Measurements from ENCODE around the gene LRRC63.

LRRC63 gene

DNA sequence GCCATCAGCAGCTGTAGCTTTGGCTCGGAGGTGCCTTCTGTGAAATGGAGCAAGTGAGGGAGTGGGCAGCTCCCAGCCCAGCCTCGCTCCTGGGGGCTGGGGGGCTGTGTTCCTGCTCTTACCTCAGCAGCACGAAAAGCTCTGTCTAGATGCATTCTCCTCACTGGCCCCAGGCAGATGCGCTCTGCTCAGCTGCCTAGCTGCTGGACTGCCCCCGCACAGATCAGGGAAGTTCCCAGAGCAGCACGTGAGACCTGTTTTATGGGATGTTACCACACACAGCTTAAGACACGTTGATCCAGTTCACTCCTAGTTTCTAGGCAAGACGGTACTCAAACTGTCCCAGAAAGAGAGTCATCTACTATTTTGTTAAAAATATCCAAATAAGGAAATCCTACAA is 43.4 kb upstream of the LRRC63 start:
- TF ChIP-seq SUZ12 (IDR thresholded peaks at IDR 0.05; ENCODE audit: extremely low read depth, insufficient read depth, insufficient read length) (no peak), ZNF274 (IDR thresholded peaks at IDR 0.05; ENCODE audit: low read depth, low read length) (no peak), YY1 (IDR thresholded peaks at IDR 0.05; ENCODE audit: insufficient read depth, insufficient read length) (no peak)
- no peak for DNase-seq (ENCODE audit: low read depth, low spot score)
- H3K9ac ChIP-seq (ENCODE audit: insufficient read length, low read depth) = no peak overlapping the region
- no peaks in the 10 kb centered on the region for H3K27me3 ChIP-seq (ENCODE audit: insufficient read depth, insufficient read length)
- H3K4me3 ChIP-seq (ENCODE audit: insufficient read length, low read depth) = no peak overlapping the region
- H3K4me1 ChIP-seq (ENCODE audit: insufficient read depth, insufficient read length) = no peaks in the 10 kb centered on the region
- H3K9me3 ChIP-seq (ENCODE audit: insufficient read depth, low read length) = no peaks in the 10 kb centered on the region
- H3K36me3 ChIP-seq (ENCODE audit: insufficient read depth, insufficient read length, low read length) = no peaks in the 10 kb centered on the region

GRCh38 chr13:46168783-46169182 is 42.9 kb upstream of the LRRC63 start:
- Histone ChIP-seq H3K9ac (ENCODE audit: insufficient read length, low read depth) (no peak overlapping the region), H3K27me3 (ENCODE audit: insufficient read depth, insufficient read length) (no peaks in the 10 kb centered on the region), H3K36me3 (ENCODE audit: insufficient read depth, insufficient read length, low read length) (no peaks in the 10 kb centered on the region), H3K4me1 (ENCODE audit: insufficient read depth, insufficient read length) (no peaks in the 10 kb centered on the region), H3K4me3 (ENCODE audit: insufficient read length, low read depth) (no peak overlapping the region), H3K9me3 (ENCODE audit: insufficient read depth, low read length) (no peaks in the 10 kb centered on the region)
- DNase-seq (ENCODE audit: low read depth, low spot score) = no peak
- no peak for TF ChIP-seq SUZ12 (IDR thresholded peaks at IDR 0.05; ENCODE audit: extremely low read depth, insufficient read depth, insufficient read length)
- no peak for TF ChIP-seq YY1 (IDR thresholded peaks at IDR 0.05; ENCODE audit: insufficient read depth, insufficient read length)
- no peak for TF ChIP-seq ZNF274 (IDR thresholded peaks at IDR 0.05; ENCODE audit: low read depth, low read length)

DNA sequence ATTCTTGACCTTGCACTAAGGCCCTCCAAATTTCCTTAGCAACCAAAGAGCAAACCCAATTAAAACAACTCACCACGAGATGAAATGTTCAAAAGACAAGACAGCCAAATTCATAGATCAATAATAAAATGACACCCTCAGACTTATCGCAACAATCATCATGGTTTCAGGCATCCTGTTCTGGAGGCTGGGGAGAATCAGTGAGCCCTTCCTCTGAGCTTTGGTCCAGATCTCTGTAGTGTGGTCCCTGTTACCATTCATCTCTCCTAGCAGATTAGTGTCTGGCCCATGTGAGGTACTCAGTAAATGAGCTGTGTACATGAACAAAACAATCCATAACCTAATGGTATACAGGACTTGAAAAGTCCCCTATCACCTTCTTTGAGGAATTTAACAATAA is 42.0 kb upstream of the LRRC63 start:
- Histone ChIP-seq H3K4me3 (ENCODE audit: insufficient read length, low read depth) (no peak overlapping the region), H3K36me3 (ENCODE audit: insufficient read depth, insufficient read length, low read length) (no peaks in the 10 kb centered on the region), H3K27me3 (ENCODE audit: insufficient read depth, insufficient read length) (no peaks in the 10 kb centered on the region), H3K9ac (ENCODE audit: insufficient read length, low read depth) (no peak overlapping the region), H3K9me3 (ENCODE audit: insufficient read depth, low read length) (no peaks in the 10 kb centered on the region), H3K4me1 (ENCODE audit: insufficient read depth, insufficient read length) (no peaks in the 10 kb centered on the region)
- no peak for DNase-seq (ENCODE audit: low read depth, low spot score)
- TF ChIP-seq YY1 (IDR thresholded peaks at IDR 0.05; ENCODE audit: insufficient read depth, insufficient read length) (no peak), ZNF274 (IDR thresholded peaks at IDR 0.05; ENCODE audit: low read depth, low read length) (no peak), SUZ12 (IDR thresholded peaks at IDR 0.05; ENCODE audit: extremely low read depth, insufficient read depth, insufficient read length) (no peak)

DNA sequence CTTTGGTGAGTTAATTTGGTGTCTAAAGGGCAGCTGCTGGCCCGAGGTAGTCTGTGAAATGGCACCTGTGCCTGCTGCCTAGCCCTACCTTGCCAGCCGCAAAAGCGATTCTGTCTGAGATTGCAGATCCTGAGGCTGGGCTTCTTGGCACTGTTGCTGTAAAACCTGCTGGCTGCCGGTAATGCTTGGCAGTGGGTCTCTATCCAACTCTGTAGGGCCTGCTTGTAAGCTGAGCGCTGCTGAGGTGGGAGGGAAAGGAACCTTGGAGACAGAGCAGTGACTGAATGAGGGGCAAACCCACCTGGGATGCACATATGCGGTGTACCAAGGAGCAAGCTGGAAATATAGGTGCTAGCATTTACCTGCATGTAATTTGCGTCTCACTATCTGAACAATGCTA is 41.5 kb upstream of the LRRC63 start:
- Histone ChIP-seq H3K36me3 (ENCODE audit: insufficient read depth, insufficient read length, low read length) (no peaks in the 10 kb centered on the region), H3K27me3 (ENCODE audit: insufficient read depth, insufficient read length) (no peaks in the 10 kb centered on the region), H3K4me3 (ENCODE audit: insufficient read length, low read depth) (no peak overlapping the region), H3K4me1 (ENCODE audit: insufficient read depth, insufficient read length) (no peaks in the 10 kb centered on the region), H3K9ac (ENCODE audit: insufficient read length, low read depth) (no peak overlapping the region), H3K9me3 (ENCODE audit: insufficient read depth, low read length) (no peaks in the 10 kb centered on the region)
- TF ChIP-seq ZNF274 (IDR thresholded peaks at IDR 0.05; ENCODE audit: low read depth, low read length) (no peak), SUZ12 (IDR thresholded peaks at IDR 0.05; ENCODE audit: extremely low read depth, insufficient read depth, insufficient read length) (no peak), YY1 (IDR thresholded peaks at IDR 0.05; ENCODE audit: insufficient read depth, insufficient read length) (no peak)
- DNase-seq (ENCODE audit: low read depth, low spot score) = no peak

DNA sequence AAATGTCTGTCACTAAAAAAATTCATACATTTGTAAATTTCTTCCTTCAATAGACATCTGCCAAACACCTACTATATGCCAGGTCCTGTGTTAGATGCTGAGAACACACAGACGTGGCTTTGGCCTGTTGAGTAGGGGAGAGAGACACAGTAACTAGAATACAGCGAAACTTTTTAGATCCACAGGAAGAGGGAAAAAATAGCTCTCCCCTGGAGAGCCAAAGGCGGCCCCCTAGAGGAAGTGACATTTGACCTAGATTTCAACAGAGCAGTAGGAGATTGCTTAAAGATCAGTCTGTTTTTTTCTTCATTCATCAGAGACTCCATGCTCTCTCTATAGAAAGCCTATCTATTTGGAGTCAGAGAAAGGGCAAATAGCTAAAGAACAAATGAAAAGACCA is 41.0 kb upstream of the LRRC63 start:
- Histone ChIP-seq H3K4me1 (ENCODE audit: insufficient read depth, insufficient read length) (no peaks in the 10 kb centered on the region), H3K9ac (ENCODE audit: insufficient read length, low read depth) (no peak overlapping the region), H3K9me3 (ENCODE audit: insufficient read depth, low read length) (no peaks in the 10 kb centered on the region), H3K36me3 (ENCODE audit: insufficient read depth, insufficient read length, low read length) (no peaks in the 10 kb centered on the region), H3K27me3 (ENCODE audit: insufficient read depth, insufficient read length) (no peaks in the 10 kb centered on the region), H3K4me3 (ENCODE audit: insufficient read length, low read depth) (no peak overlapping the region)
- no peak for DNase-seq (ENCODE audit: low read depth, low spot score)
- TF ChIP-seq SUZ12 (IDR thresholded peaks at IDR 0.05; ENCODE audit: extremely low read depth, insufficient read depth, insufficient read length) = no peak
- no peak for TF ChIP-seq ZNF274 (IDR thresholded peaks at IDR 0.05; ENCODE audit: low read depth, low read length)
- TF ChIP-seq YY1 (IDR thresholded peaks at IDR 0.05; ENCODE audit: insufficient read depth, insufficient read length) = no peak

DNA sequence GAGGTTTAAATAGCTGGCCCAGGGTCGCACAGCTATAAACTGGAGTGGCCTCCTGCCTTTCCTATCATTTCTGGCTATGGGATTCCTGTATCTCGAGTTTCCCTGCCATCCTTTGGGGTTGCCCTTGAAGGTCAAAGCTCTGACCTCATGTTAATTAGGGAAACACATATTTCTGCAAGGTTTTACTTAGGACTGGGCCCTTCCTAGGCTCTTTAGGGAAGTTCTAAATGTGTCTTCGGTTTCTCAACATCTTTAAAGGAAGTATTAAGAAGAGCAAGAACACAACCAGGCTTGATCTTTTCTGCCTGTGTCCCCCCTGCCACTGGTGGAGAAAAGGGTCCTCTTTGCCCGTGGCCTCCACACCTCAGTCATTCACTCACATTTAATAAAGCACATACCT is 40.5 kb upstream of the LRRC63 start:
- H3K4me1 ChIP-seq (ENCODE audit: insufficient read depth, insufficient read length) = no peaks in the 10 kb centered on the region
- H3K4me3 ChIP-seq (ENCODE audit: insufficient read length, low read depth) = no peak overlapping the region
- no peak for TF ChIP-seq YY1 (IDR thresholded peaks at IDR 0.05; ENCODE audit: insufficient read depth, insufficient read length)
- TF ChIP-seq SUZ12 (IDR thresholded peaks at IDR 0.05; ENCODE audit: extremely low read depth, insufficient read depth, insufficient read length) = no peak
- TF ChIP-seq ZNF274 (IDR thresholded peaks at IDR 0.05; ENCODE audit: low read depth, low read length) = no peak
- no peak overlapping the region for H3K9ac ChIP-seq (ENCODE audit: insufficient read length, low read depth)
- H3K36me3 ChIP-seq (ENCODE audit: insufficient read depth, insufficient read length, low read length) = no peaks in the 10 kb centered on the region
- no peaks in the 10 kb centered on the region for H3K27me3 ChIP-seq (ENCODE audit: insufficient read depth, insufficient read length)
- no peaks in the 10 kb centered on the region for H3K9me3 ChIP-seq (ENCODE audit: insufficient read depth, low read length)
- DNase-seq (ENCODE audit: low read depth, low spot score) = no peak

DNA sequence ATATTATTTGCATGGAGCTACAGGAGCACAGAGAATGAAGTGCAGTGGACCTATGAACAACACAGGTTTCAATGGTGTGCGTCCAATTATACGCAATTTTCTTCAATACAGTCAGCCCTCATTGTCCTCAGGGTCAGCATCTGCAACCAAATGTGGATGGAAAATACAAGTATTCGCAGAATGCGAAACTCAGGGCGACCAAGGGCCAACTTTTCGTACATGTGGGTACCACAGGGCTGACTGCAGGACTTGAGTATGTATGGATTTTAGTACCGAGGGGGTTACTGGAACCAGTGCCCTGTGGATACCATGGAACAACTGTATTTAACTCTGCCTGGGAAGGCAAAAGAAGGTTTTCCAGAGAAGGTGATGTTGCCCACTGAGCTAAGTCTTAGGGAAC is 40.0 kb upstream of the LRRC63 start:
- Histone ChIP-seq H3K4me3 (ENCODE audit: insufficient read length, low read depth) (no peak overlapping the region), H3K4me1 (ENCODE audit: insufficient read depth, insufficient read length) (no peaks in the 10 kb centered on the region), H3K36me3 (ENCODE audit: insufficient read depth, insufficient read length, low read length) (no peaks in the 10 kb centered on the region), H3K27me3 (ENCODE audit: insufficient read depth, insufficient read length) (no peaks in the 10 kb centered on the region), H3K9me3 (ENCODE audit: insufficient read depth, low read length) (no peaks in the 10 kb centered on the region), H3K9ac (ENCODE audit: insufficient read length, low read depth) (no peak overlapping the region)
- TF ChIP-seq SUZ12 (IDR thresholded peaks at IDR 0.05; ENCODE audit: extremely low read depth, insufficient read depth, insufficient read length) = no peak
- no peak for TF ChIP-seq YY1 (IDR thresholded peaks at IDR 0.05; ENCODE audit: insufficient read depth, insufficient read length)
- no peak for TF ChIP-seq ZNF274 (IDR thresholded peaks at IDR 0.05; ENCODE audit: low read depth, low read length)
- no peak for DNase-seq (ENCODE audit: low read depth, low spot score)

Data from NT2/D1 (cell line).